ENCODE data around the gene CIRBP.

GRCh38 chr19:1232652-1233072 is 36.5 kb upstream of the CIRBP start:
- TF ChIP-seq CTCF (IDR thresholded peaks at IDR 0.05): no peak
- TF ChIP-seq EZH2 (IDR thresholded peaks at IDR 0.05; ENCODE audit: borderline replicate concordance, insufficient read depth, low read depth, low read length, poor library complexity, severe bottlenecking): no peak
